HEK293T (cell line): ENCODE measurements around the gene MCM9.

Experiments
- BHLHE40 ChIP-seq: fragments of 450-650 bp; IDR thresholded peaks from 2 replicates; pipeline ENCODE4 v1.6.1; 2016; ENCODE audit warnings: mild to moderate bottlenecking, moderate library complexity, borderline replicate concordance
- FOXA1 ChIP-seq: fragments of 450-650 bp; IDR thresholded peaks from 2 replicates; pipeline ENCODE4 v1.6.1; 2016; ENCODE audit warnings: mild to moderate bottlenecking
- FOXM1 ChIP-seq: fragments of 450-650 bp; IDR thresholded peaks from 2 replicates; pipeline ENCODE4 v1.6.1; 2017; ENCODE audit warnings: mild to moderate bottlenecking, borderline replicate concordance
- HDGF ChIP-seq: fragments of 450-650 bp; IDR thresholded peaks from 2 replicates; pipeline ENCODE4 v1.6.1; 2017; ENCODE audit warnings: antibody characterized with exemption, borderline replicate concordance
- LEF1 ChIP-seq: fragments of 450-650 bp; IDR thresholded peaks from 2 replicates; pipeline ENCODE4 v1.6.1; 2017; ENCODE audit warnings: mild to moderate bottlenecking, borderline replicate concordance
- SP1 ChIP-seq: fragments of 450-650 bp; IDR thresholded peaks from 2 replicates; pipeline ENCODE4 v1.6.1; 2017
- SUZ12 ChIP-seq: fragments of 450-650 bp; IDR thresholded peaks from 2 replicates; pipeline ENCODE4 v1.6.1; 2016; ENCODE audit warnings: mild to moderate bottlenecking
- TARDBP ChIP-seq: fragments of 450-650 bp; IDR thresholded peaks from 2 replicates; pipeline ENCODE4 v1.6.1; 2016
- ZNF384 ChIP-seq: fragments of 450-650 bp; IDR thresholded peaks from 2 replicates; pipeline ENCODE4 v1.6.1; 2016

DNA sequence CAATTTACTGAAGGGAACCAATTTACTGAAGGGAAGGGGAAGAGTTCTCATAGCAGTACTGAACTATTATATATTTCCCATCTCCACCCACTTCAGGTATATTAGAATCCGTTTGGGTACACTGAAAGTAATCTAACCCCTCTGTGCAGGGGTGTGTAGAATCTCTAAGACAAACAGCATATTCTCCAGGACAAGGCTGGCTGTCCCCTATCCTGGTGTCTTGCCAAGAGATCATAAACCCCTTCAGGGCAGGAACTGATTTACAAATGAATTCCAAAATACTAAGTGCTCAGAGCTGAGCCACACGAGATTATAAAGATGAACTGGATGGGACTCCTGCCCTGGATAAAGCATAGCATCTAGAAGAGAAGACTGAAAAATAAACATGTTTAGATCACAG lies 31.8 kb downstream of the MCM9 start:
- TF ChIP-seq HDGF (no peak), BHLHE40 (no peak), FOXM1 (no peak), FOXA1 (no peak), SUZ12 (no peak), LEF1 (no peak), TARDBP (no peak), SP1 (no peak), ZNF384 (no peak)
